ENCODE results near the gene MACROD2. TPM values are rescaled to one million over a fixed set of nuclear protein-coding genes. Genes with fewer than 3 reads are reported as not detected.

The MACROD2 gene
- total and polyA plus RNA-seq, 11 donors = 0.54 to 5.4 (median 2.4) TPM

GRCh38 chr20:14801591-14802325 lies 806.4 kb downstream of the MACROD2 start:
- H3K27me3 ChIP-seq = no peaks in the 10 kb centered on the region
- ATAC-seq = no peak
- no peak overlapping the region for H3K4me3 ChIP-seq
- 79 to 89% (median 87%) methylated on average over 5 of the region's 5 CpGs for WGBS, 4 donors
- no peaks in the 10 kb centered on the region for H3K36me3 ChIP-seq
- H3K27ac ChIP-seq = no peak overlapping the region
- intact Hi-C loops (cut with DNase I) = no loop called here
- no peak for DNase-seq
- no peaks in the 10 kb centered on the region for H3K4me1 ChIP-seq
- TF ChIP-seq CTCF (IDR thresholded peaks at IDR 0.05) = no peak
- TF ChIP-seq POLR2A (IDR thresholded peaks at IDR 0.05) = no peak
- H3K9me3 ChIP-seq = peaks cover 0 to 4% (median 0%) of the 10 kb centered on the region in 12 donors

- H3K4me1 ChIP-seq = no peaks in the 10 kb centered on the region
- TF ChIP-seq CTCF (IDR thresholded peaks at IDR 0.05) (no peak), POLR2A (IDR thresholded peaks at IDR 0.05) (no peak)
- no peak for ATAC-seq
- intact Hi-C loops (cut with DNase I) = no loop called here
- peaks cover 0 to 38% (median 0%) of the 10 kb centered on the region in 12 donors for H3K9me3 ChIP-seq
- no peak overlapping the region for H3K4me3 ChIP-seq
- DNase-seq = no peak
- H3K36me3 ChIP-seq = no peaks in the 10 kb centered on the region
- no peaks in the 10 kb centered on the region for H3K27me3 ChIP-seq
- WGBS, 4 donors = 63 to 82% (median 75%) methylated on average over 2 of the region's 2 CpGs
- H3K27ac ChIP-seq = no peak overlapping the region
These were observed 811.9 kb downstream of the MACROD2 start for GRCh38 chr20:14807224-14807623.

GRCh38 chr20:14815340-14815739 lies 820.0 kb downstream of the MACROD2 start:
- peaks cover 0 to 17% (median 0%) of the 10 kb centered on the region in 12 donors for H3K9me3 ChIP-seq
- WGBS, 4 donors = 90 to 96% (median 93%) methylated on average over 2 of the region's 2 CpGs
- ATAC-seq (no peak), DNase-seq (no peak)
- TF ChIP-seq CTCF (IDR thresholded peaks at IDR 0.05) (no peak), POLR2A (IDR thresholded peaks at IDR 0.05) (no peak)
- no peak overlapping the region for H3K27ac ChIP-seq
- no peak overlapping the region for H3K4me3 ChIP-seq
- intact Hi-C loops (cut with DNase I) = no loop called here
- no peaks in the 10 kb centered on the region for H3K27me3 ChIP-seq
- no peaks in the 10 kb centered on the region for H3K4me1 ChIP-seq
- H3K36me3 ChIP-seq = no peaks in the 10 kb centered on the region

- Histone ChIP-seq H3K27me3 (no peaks in the 10 kb centered on the region), H3K9me3 (peaks cover 0 to 7% (median 0%) of the 10 kb centered on the region in 12 donors), H3K4me1 (no peaks in the 10 kb centered on the region), H3K36me3 (no peaks in the 10 kb centered on the region), H3K27ac (no peak overlapping the region), H3K4me3 (no peak overlapping the region)
- no peak for ATAC-seq
- intact Hi-C loops (cut with DNase I) = no loop called here
- 92 to 100% (median 94%) methylated on average over 1 of the region's 1 CpG for WGBS, 4 donors
- TF ChIP-seq CTCF (IDR thresholded peaks at IDR 0.05) (no peak), POLR2A (IDR thresholded peaks at IDR 0.05) (no peak)
- DNase-seq = no peak
These were observed 821.2 kb downstream of the MACROD2 start for GRCh38 chr20:14816471-14816870.
